Testis (tissue), 3 donors: ENCODE results near the gene SSTR5. TPM values are rescaled to one million over a fixed set of nuclear protein-coding genes. Genes with fewer than 3 reads are reported as not detected.
A peak's percentile ranks its signal among the peaks of the same experiment; 100 is the strongest.

Source experiments
- DNase-seq: peaks from one replicate; pipeline ENCODE4 v3.0.0-alpha.2; 2019
- H3K27ac ChIP-seq, 2 donors: fragments of 200-600 bp; sonication (generic); one replicate each; pipeline ENCODE4 v1.5.1; 2019
- H3K27me3 ChIP-seq: fragments of 200-600 bp; sonication (generic); one replicate; pipeline ENCODE4 v1.5.1; 2019
- H3K36me3 ChIP-seq: fragments of 200-600 bp; sonication (generic); one replicate; pipeline ENCODE4 v1.5.1; 2017; ENCODE audit warnings: low read depth; ENCODE audit errors: missing control alignments
- H3K4me1 ChIP-seq: fragments of 200-600 bp; sonication (generic); one replicate; pipeline ENCODE4 v1.5.1; 2019
- H3K4me3 ChIP-seq, 2 donors: fragments of 200-600 bp; sonication (generic); one replicate each; pipeline ENCODE4 v1.5.1; 2017 to 2019
- H3K9me3 ChIP-seq: fragments of 200-600 bp; sonication (generic); one replicate; pipeline ENCODE4 v1.5.1; 2017
- POLR2A ChIP-seq: fragments of 450-650 bp; IDR thresholded peaks from one replicate; pipeline ENCODE4 v1.6.1; 2017; ENCODE audit warnings: antibody characterized with exemption, mild to moderate bottlenecking, moderate library complexity
- WGBS, 2 donors: methylation state at CpG; one replicate each; pipeline ENCODE4 v1.1.5; 2018; 5-methylcytosine and 5-hydroxymethylcytosine counted together
- intact Hi-C: fragments of 100-400 bp; cut with DNase I; formaldehyde crosslinking; loops from one replicate; pipeline ENCODE4 v1.15.1; 2023; ENCODE audit warnings: low total_unique reads
- polyA plus RNA-seq: library from polyadenylated mRNA; stranded (reverse); fragments of 350-450 nt; fragmentation: Illumina TruSeq; extraction: RNeasy Lipid Tissue Mini Kit (QIAGEN cat#74804); gene quantifications from one replicate; pipeline ENCODE4 v1.2.3, GENCODE V29; 2014; ENCODE audit warnings: low read depth, low replicate concordance; ENCODE audit not compliant: insufficient read depth
- total RNA-seq, 2 donors: library from RNA; depleted of rRNA; stranded (reverse); fragments of >200 nt; gene quantifications; one replicate each; pipeline ENCODE4 v1.2.3, GENCODE V29; 2016
- TF ChIP-seq, protein P1 (sequence below), 3 experiments: fragments of 450-650 bp in 2 of 3; fragments of 200-600 bp in 1 of 3; sonication (generic) in 1 of 3; IDR thresholded peaks; one replicate each; pipeline ENCODE4 v1.5.1; 2016 to 2019; ENCODE audit warnings: antibody characterized with exemption in 3 of 3, mild to moderate bottlenecking in 2 of 3, moderate library complexity in 1 of 3

Gene SSTR5
- total and polyA plus RNA-seq, 3 donors from 2014 or later = 0.31 TPM; not detected in 2

- WGBS, 2 donors = 73 to 100% methylated on average over 1 to 2 of the region's 16 CpGs
- no peak for DNase-seq
- TF ChIP-seq, protein P1, sequence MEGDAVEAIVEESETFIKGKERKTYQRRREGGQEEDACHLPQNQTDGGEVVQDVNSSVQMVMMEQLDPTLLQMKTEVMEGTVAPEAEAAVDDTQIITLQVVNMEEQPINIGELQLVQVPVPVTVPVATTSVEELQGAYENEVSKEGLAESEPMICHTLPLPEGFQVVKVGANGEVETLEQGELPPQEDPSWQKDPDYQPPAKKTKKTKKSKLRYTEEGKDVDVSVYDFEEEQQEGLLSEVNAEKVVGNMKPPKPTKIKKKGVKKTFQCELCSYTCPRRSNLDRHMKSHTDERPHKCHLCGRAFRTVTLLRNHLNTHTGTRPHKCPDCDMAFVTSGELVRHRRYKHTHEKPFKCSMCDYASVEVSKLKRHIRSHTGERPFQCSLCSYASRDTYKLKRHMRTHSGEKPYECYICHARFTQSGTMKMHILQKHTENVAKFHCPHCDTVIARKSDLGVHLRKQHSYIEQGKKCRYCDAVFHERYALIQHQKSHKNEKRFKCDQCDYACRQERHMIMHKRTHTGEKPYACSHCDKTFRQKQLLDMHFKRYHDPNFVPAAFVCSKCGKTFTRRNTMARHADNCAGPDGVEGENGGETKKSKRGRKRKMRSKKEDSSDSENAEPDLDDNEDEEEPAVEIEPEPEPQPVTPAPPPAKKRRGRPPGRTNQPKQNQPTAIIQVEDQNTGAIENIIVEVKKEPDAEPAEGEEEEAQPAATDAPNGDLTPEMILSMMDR (IDR thresholded peaks at IDR 0.05) = no peak
- TF ChIP-seq POLR2A = no peak
- H3K27ac ChIP-seq = peak overlapping the region; percentile 29 to 61
- H3K27me3 ChIP-seq = no peaks in the 10 kb centered on the region
- H3K4me1 ChIP-seq = peaks cover 16% of the 10 kb centered on the region
- intact Hi-C loops = loop anchor here (5.0 kb wide), 1 partner anchor 38 kb away; no protein-coding TSS in a partner anchor
- H3K9me3 ChIP-seq = no peaks in the 10 kb centered on the region
- H3K4me3 ChIP-seq = no peak overlapping the region
- no peaks in the 10 kb centered on the region for H3K36me3 ChIP-seq
These were observed 23.1 kb downstream of the SSTR5 start for GRCh38 chr16:1095450-1096168.

DNA sequence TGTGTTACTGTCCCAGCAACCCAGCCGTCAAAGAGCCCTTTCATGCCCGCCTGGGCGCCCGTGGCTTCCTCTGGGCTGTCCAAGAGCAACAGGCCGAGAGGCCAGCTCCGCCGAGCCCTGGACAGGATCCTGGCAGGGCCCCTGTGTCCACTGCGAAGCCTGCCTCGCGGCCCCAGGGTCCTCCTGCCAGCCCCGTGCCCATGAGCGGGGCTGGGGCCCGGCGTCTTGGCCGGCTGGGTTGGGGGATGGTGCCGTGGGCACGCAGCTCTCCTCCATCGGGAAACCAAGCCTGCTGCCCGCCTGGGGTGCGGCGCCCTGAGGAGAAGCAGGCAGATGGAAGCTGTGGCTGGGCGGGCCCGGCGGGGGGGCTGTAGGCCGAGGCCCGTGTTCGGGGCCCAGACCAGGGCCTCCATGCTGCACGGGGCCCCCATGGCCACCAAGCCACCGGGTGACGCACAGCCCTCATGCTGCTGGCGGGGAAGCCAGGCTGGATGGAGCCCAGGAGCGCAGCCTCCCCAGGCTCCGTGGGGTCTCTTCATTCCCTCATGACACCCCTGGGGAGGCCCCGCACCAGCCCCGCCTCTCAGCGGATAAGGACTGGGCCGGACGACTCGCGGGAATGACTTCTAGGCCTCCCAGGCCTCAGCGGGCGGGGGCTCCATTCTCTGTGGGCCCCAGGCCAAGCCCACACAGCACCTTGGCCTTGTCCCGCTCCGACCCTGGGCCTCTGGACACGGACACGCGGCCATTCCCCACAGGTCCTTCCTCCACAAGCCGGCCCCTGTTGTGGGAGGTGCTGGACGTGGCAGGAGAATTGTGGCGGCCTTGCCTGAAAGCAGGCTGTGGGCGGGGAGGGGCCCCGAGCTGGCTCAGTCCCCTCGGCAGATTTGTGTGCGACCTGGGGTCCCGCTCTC is 23.9 kb downstream of the SSTR5 start, which contains the start of gene C1QTNF8:
TSS of gene C1QTNF8 (minus strand) at position 76 of the 914 bp plus-strand sequence. CDS start 1,322 bp downstream, outside the sequence.
- Histone ChIP-seq H3K36me3 (no peaks in the 10 kb centered on the region), H3K27me3 (no peaks in the 10 kb centered on the region), H3K4me3 (no peak within 1 kb of the TSS), H3K9me3 (no peaks in the 10 kb centered on the region), H3K4me1 (peaks cover 8% of the 10 kb centered on the region), H3K27ac (peak within 1 kb of the TSS; percentile 29 to 61)
- TF ChIP-seq, protein P1 (IDR thresholded peaks at IDR 0.05) = no peak
- no peak for TF ChIP-seq POLR2A
- DNase-seq = peak; percentile 69
- WGBS, 2 donors = 34 to 39% methylated on average over 13 to 53 of the region's 55 CpGs
- intact Hi-C loops = loop anchor here (5.0 kb wide), 1 partner anchor 39 kb away; no protein-coding TSS in a partner anchor

GRCh38 chr16:1097156-1097555 is 24.6 kb downstream of the SSTR5 start:
- intact Hi-C loops = loop anchor here (5.0 kb wide), 1 partner anchor 40 kb away; no protein-coding TSS in a partner anchor
- H3K9me3 ChIP-seq = no peaks in the 10 kb centered on the region
- DNase-seq = no peak
- H3K27ac ChIP-seq = peak overlapping the region in 1 of 2 donors; percentile 61
- 69% methylated on average over 18 of the region's 18 CpGs; no CpG with 5 or more reads in 1 of the 2 donors for WGBS, 2 donors
- TF ChIP-seq POLR2A = no peak
- TF ChIP-seq, protein P1 (IDR thresholded peaks at IDR 0.05) = no peak
- H3K36me3 ChIP-seq = no peaks in the 10 kb centered on the region
- no peak overlapping the region for H3K4me3 ChIP-seq
- peaks cover 7% of the 10 kb centered on the region for H3K4me1 ChIP-seq
- H3K27me3 ChIP-seq = no peaks in the 10 kb centered on the region

DNA sequence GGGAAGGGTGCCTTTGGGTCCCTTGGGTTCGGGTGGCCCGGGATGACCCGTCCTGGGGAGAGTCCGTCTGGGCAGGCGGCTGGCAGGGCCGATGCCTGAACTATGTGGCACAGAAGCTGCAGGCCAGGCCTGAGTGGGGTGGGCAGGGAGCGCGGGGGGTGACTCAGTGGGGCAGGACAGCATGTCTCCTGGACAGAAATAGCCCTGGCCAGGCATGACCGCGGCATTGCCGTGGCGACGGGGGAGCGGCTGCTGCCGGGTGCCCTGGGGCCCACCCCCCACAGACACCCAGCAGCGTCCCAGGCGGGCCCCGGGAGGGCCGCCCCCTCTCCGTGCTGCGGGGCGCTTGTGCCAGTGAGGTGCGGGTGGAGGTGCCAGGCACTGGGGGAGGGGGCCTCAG is 25.3 kb downstream of the SSTR5 start:
- H3K9me3 ChIP-seq = no peaks in the 10 kb centered on the region
- DNase-seq = no peak
- H3K4me1 ChIP-seq = peaks cover 7% of the 10 kb centered on the region
- H3K27ac ChIP-seq = no peak overlapping the region
- 72 to 100% methylated on average over 2 to 23 of the region's 23 CpGs for WGBS, 2 donors
- H3K36me3 ChIP-seq = no peaks in the 10 kb centered on the region
- no peak overlapping the region for H3K4me3 ChIP-seq
- intact Hi-C loops = loop anchor here (5.0 kb wide), 1 partner anchor 40 kb away; no protein-coding TSS in a partner anchor
- TF ChIP-seq, protein P1 (IDR thresholded peaks at IDR 0.05) = no peak
- no peak for TF ChIP-seq POLR2A
- H3K27me3 ChIP-seq = no peaks in the 10 kb centered on the region
